Uterus (tissue), 4 donors: Measurements from ENCODE around the gene TLK1. TPM values are rescaled to one million over a fixed set of nuclear protein-coding genes. Genes with fewer than 3 reads are reported as not detected.

Experiments used
- DNase-seq, 2 donors: peaks; one replicate each; pipeline ENCODE4 v3.0.0-alpha.2; 2019 to 2020
- H3K27ac ChIP-seq, 2 donors: fragments of 200-600 bp; sonication (generic); 1 replicate in 1 of 2; 2 replicates in 1 of 2; pipeline ENCODE4 v1.5.1; 2016 to 2018
- H3K27me3 ChIP-seq, 2 donors: fragments of 200-600 bp; sonication (generic); one replicate each; pipeline ENCODE4 v1.5.1; 2018 to 2019; ENCODE audit warnings: control low read depth in 1 of 2
- H3K36me3 ChIP-seq, 2 donors: fragments of 200-600 bp; sonication (generic); one replicate each; pipeline ENCODE4 v1.5.1; 2019; ENCODE audit warnings: control low read depth in 1 of 2
- H3K4me1 ChIP-seq, 2 donors: fragments of 200-600 bp; sonication (generic); one replicate each; pipeline ENCODE4 v1.5.1; 2018 to 2019; ENCODE audit warnings: control low read depth in 1 of 2
- H3K4me3 ChIP-seq, 2 donors: fragments of 200-600 bp; sonication (generic); 1 replicate in 1 of 2; 2 replicates in 1 of 2; pipeline ENCODE4 v1.5.1; 2018 to 2019; ENCODE audit warnings: mild to moderate bottlenecking in 1 of 2
- H3K9me3 ChIP-seq, 2 donors: fragments of 200-600 bp; sonication (generic); one replicate each; pipeline ENCODE4 v1.5.1; 2019; ENCODE audit warnings: control low read depth in 1 of 2
- CTCF ChIP-seq, 4 experiments: fragments of 200-600 bp in 2 of 4; fragments of 450-650 bp in 2 of 4; sonication (generic) in 2 of 4; IDR thresholded peaks; one replicate each; pipeline ENCODE4 v1.5.1; 2016 to 2019; ENCODE audit warnings: antibody characterized with exemption in 4 of 4, mild to moderate bottlenecking in 2 of 4, moderate library complexity in 1 of 4
- POLR2A ChIP-seq, 2 donors: fragments of 450-650 bp; IDR thresholded peaks; one replicate each; pipeline ENCODE4 v1.6.1; 2016; ENCODE audit warnings: antibody characterized with exemption in 2 of 2, mild to moderate bottlenecking in 1 of 2, moderate library complexity in 1 of 2
- intact Hi-C: fragments of 100-400 bp; cut with DNase I; formaldehyde crosslinking; loops from one replicate; pipeline ENCODE4 v1.15.1; 2023; ENCODE audit warnings: low total_unique reads
- total RNA-seq, 4 donors: library from RNA; depleted of rRNA in 3 of 4; stranded (reverse); fragments of >200 nt in 3 of 4; gene quantifications; one replicate each; pipeline versions ENCODE4 v1.1.0 to v1.2.4, GENCODE V29; 2014 to 2023
- donor health status: DM: yes; HTN: yes; CAD: no.

Gene TLK1
- total RNA-seq, 4 donors from 2014 or later = 24.4 to 77.3 (median 36.1) TPM

GRCh38 chr2:171149986-171150693 lies 10.6 kb downstream of the TLK1 start:
- intact Hi-C loops = no loop called here
- Histone ChIP-seq H3K36me3 (no peaks in the 10 kb centered on the region), H3K4me1 (peaks cover 0 to 7% of the 10 kb centered on the region in 2 donors), H3K27ac (no peak overlapping the region), H3K27me3 (no peaks in the 10 kb centered on the region), H3K4me3 (no peak overlapping the region), H3K9me3 (no peaks in the 10 kb centered on the region)
- no peak for DNase-seq
- TF ChIP-seq POLR2A (IDR thresholded peaks at IDR 0.05) = no peak
- TF ChIP-seq CTCF (IDR thresholded peaks at IDR 0.05) = no peak

GRCh38 chr2:171149171-171149938 lies 11.3 kb downstream of the TLK1 start:
- intact Hi-C loops = no loop called here
- Histone ChIP-seq H3K4me3 (no peak overlapping the region), H3K27ac (no peak overlapping the region), H3K4me1 (no peaks in the 10 kb centered on the region), H3K36me3 (no peaks in the 10 kb centered on the region), H3K27me3 (no peaks in the 10 kb centered on the region), H3K9me3 (no peaks in the 10 kb centered on the region)
- TF ChIP-seq CTCF (IDR thresholded peaks at IDR 0.05) (no peak), POLR2A (IDR thresholded peaks at IDR 0.05) (no peak)
- no peak for DNase-seq

GRCh38 chr2:171147081-171147480 lies 13.6 kb downstream of the TLK1 start:
- no peaks in the 10 kb centered on the region for H3K9me3 ChIP-seq
- peak overlapping the region in 1 of 2 donors; percentile 4 for H3K27ac ChIP-seq
- intact Hi-C loops = no loop called here
- no peaks in the 10 kb centered on the region for H3K36me3 ChIP-seq
- no peaks in the 10 kb centered on the region for H3K4me1 ChIP-seq
- TF ChIP-seq POLR2A (IDR thresholded peaks at IDR 0.05) (no peak), CTCF (IDR thresholded peaks at IDR 0.05) (no peak)
- no peak overlapping the region for H3K4me3 ChIP-seq
- no peak for DNase-seq
- no peaks in the 10 kb centered on the region for H3K27me3 ChIP-seq

- H3K9me3 ChIP-seq = no peaks in the 10 kb centered on the region
- no peak overlapping the region for H3K4me3 ChIP-seq
- peak overlapping the region in 1 of 2 donors; percentile 4 for H3K27ac ChIP-seq
- H3K27me3 ChIP-seq = no peaks in the 10 kb centered on the region
- DNase-seq = no peak
- no peak for TF ChIP-seq POLR2A (IDR thresholded peaks at IDR 0.05)
- no peak for TF ChIP-seq CTCF (IDR thresholded peaks at IDR 0.05)
- intact Hi-C loops = no loop called here
- H3K4me1 ChIP-seq = no peaks in the 10 kb centered on the region
- no peaks in the 10 kb centered on the region for H3K36me3 ChIP-seq
Observed at GRCh38 chr2:171146633-171147032, 14.1 kb downstream of the TLK1 start.

GRCh38 chr2:171146071-171146470 lies 14.6 kb downstream of the TLK1 start:
- TF ChIP-seq POLR2A (IDR thresholded peaks at IDR 0.05) (no peak), CTCF (IDR thresholded peaks at IDR 0.05) (no peak)
- no peaks in the 10 kb centered on the region for H3K36me3 ChIP-seq
- H3K4me3 ChIP-seq = no peak overlapping the region
- H3K27me3 ChIP-seq = no peaks in the 10 kb centered on the region
- H3K4me1 ChIP-seq = no peaks in the 10 kb centered on the region
- no peak for DNase-seq
- intact Hi-C loops = no loop called here
- H3K9me3 ChIP-seq = no peaks in the 10 kb centered on the region
- H3K27ac ChIP-seq = peak overlapping the region in 1 of 2 donors; percentile 9
